Limb (tissue), 2 donors: ENCODE results near the gene ELOVL1.

Source experiments
- DNase-seq, 2 donors: peaks; one replicate each; pipeline ENCODE4 v3.0.0-alpha.2; 2016; ENCODE audit errors: extremely low spot score in 2 of 2

Gene ELOVL1

GRCh38 chr1:43358121-43358745 is 9.6 kb downstream of the ELOVL1 start:
- DNase-seq: peak in 1 of 2 donors; percentile 9

- no peak for DNase-seq
Measured at GRCh38 chr1:43357251-43357650, 10.6 kb downstream of the ELOVL1 start.

- no peak for DNase-seq
Measured at GRCh38 chr1:43354936-43355335, 12.9 kb downstream of the ELOVL1 start.

- no peak for DNase-seq
Measured at GRCh38 chr1:43354471-43354870, 13.3 kb downstream of the ELOVL1 start.

GRCh38 chr1:43352881-43353280 is 14.9 kb downstream of the ELOVL1 start:
- no peak for DNase-seq

- DNase-seq: no peak
Measured at GRCh38 chr1:43352351-43352705, 15.5 kb downstream of the ELOVL1 start.

- no peak for DNase-seq
Measured at GRCh38 chr1:43351421-43352350, 16.1 kb downstream of the ELOVL1 start.

GRCh38 chr1:43350976-43351375 is 16.8 kb downstream of the ELOVL1 start:
- DNase-seq: no peak

GRCh38 chr1:43349594-43350306 is 18.1 kb downstream of the ELOVL1 start:
- peak in 1 of 2 donors; percentile 14 for DNase-seq

GRCh38 chr1:43348809-43349593 is 18.8 kb downstream of the ELOVL1 start:
- DNase-seq: peak; percentile 51 to 89

- DNase-seq: no peak
Measured at GRCh38 chr1:43348343-43348808, 19.4 kb downstream of the ELOVL1 start.

- no peak for DNase-seq
Measured at GRCh38 chr1:43346636-43347035, 21.2 kb downstream of the ELOVL1 start.

- DNase-seq: no peak
Measured at GRCh38 chr1:43345120-43345519, 22.7 kb downstream of the ELOVL1 start.

GRCh38 chr1:43344267-43344850 is 23.5 kb downstream of the ELOVL1 start:
- DNase-seq: no peak

- no peak for DNase-seq
Measured at GRCh38 chr1:43340559-43340958, 27.3 kb downstream of the ELOVL1 start.

GRCh38 chr1:43339584-43340232 is 28.1 kb downstream of the ELOVL1 start:
- DNase-seq: no peak

- DNase-seq: no peak
Measured at GRCh38 chr1:43338001-43338400, 29.8 kb downstream of the ELOVL1 start.

- DNase-seq: no peak
Measured at GRCh38 chr1:43337588-43337987, 30.2 kb downstream of the ELOVL1 start, which contains the start of gene MPL. Gene MPL, plus strand, starts transcription at chr1:43337818. Its CDS starts 31 bp downstream, at chr1:43337849.

GRCh38 chr1:43334453-43335205 is 33.2 kb downstream of the ELOVL1 start:
- no peak for DNase-seq

GRCh38 chr1:43331688-43332087 is 36.1 kb downstream of the ELOVL1 start:
- DNase-seq: no peak
